GM12878 (cell line): ENCODE results near the gene LACRT.
A peak's percentile ranks its signal among the peaks of the same experiment; 100 is the strongest.

ENCODE experiments used
- CTCF ChIP-seq, 3 experiments: IDR thresholded peaks in 2 of 3; conservative IDR thresholded peaks in 1 of 3; 2 replicates each; pipeline ENCODE4 v1.5.1; 2011; ENCODE audit warnings: low read depth in 3 of 3, low read length in 3 of 3, mild to moderate bottlenecking in 3 of 3, control low read depth in 2 of 3, moderate library complexity in 2 of 3, inconsistent platforms in 1 of 3, mixed read lengths in 1 of 3; ENCODE audit not compliant: control insufficient read depth in 2 of 3, insufficient read depth in 1 of 3; ENCODE audit errors: extremely low read depth in 1 of 3
- CUX1 ChIP-seq: IDR thresholded peaks from 2 replicates; pipeline ENCODE4 v1.6.1; 2012; ENCODE audit warnings: improper control_type of control experiment, low read depth, low read length; ENCODE audit not compliant: insufficient replicate concordance
- DPF2 ChIP-seq: fragments of 450-650 bp; IDR thresholded peaks from 2 replicates; pipeline ENCODE4 v1.6.1; 2017; ENCODE audit warnings: mild to moderate bottlenecking
- FOXM1 ChIP-seq: IDR thresholded peaks from 2 replicates; pipeline ENCODE4 v1.6.1; 2012; ENCODE audit warnings: low read depth, mild to moderate bottlenecking, inconsistent platforms, low read length, moderate library complexity
- GABPA ChIP-seq: IDR thresholded peaks from 2 replicates; pipeline ENCODE4 v1.6.1; 2014; ENCODE audit warnings: antibody characterized with exemption, low read depth, mild to moderate bottlenecking, inconsistent platforms
- HCFC1 ChIP-seq: fragments of 150-350 bp; IDR thresholded peaks from 2 replicates; pipeline ENCODE4 v1.6.1; 2014; ENCODE audit warnings: low read length
- MYC ChIP-seq: IDR thresholded peaks from 2 replicates; pipeline ENCODE4 v1.6.1; 2011; ENCODE audit warnings: mild to moderate bottlenecking, low read length, moderate library complexity, inconsistent platforms; ENCODE audit not compliant: insufficient read depth, insufficient replicate concordance, insufficient read length, severe bottlenecking
- NFIC ChIP-seq: IDR thresholded peaks from 2 replicates; pipeline ENCODE4 v1.6.1; 2012; ENCODE audit warnings: low read depth, mild to moderate bottlenecking, inconsistent platforms, low read length, moderate library complexity
- NFYA ChIP-seq: IDR thresholded peaks from 2 replicates; pipeline ENCODE4 v1.6.1; 2011; ENCODE audit warnings: low read depth, mild to moderate bottlenecking, low read length, improper control_type of control experiment, borderline replicate concordance
- SMC3 ChIP-seq: IDR thresholded peaks from 2 replicates; pipeline ENCODE4 v1.6.1; 2011; ENCODE audit warnings: low read length, improper control_type of control experiment, borderline replicate concordance
- TCF7 ChIP-seq: IDR thresholded peaks from 2 replicates; pipeline ENCODE4 v1.6.1; 2014; ENCODE audit warnings: antibody characterized with exemption, borderline replicate concordance
- ZBTB33 ChIP-seq: fragments of 450-650 bp; IDR thresholded peaks from 2 replicates; pipeline ENCODE4 v1.6.1; 2017; ENCODE audit warnings: mild to moderate bottlenecking
- ZNF24 ChIP-seq: fragments of 450-650 bp; IDR thresholded peaks from 2 replicates; pipeline ENCODE4 v1.6.1; 2017; ENCODE audit warnings: antibody characterized with exemption, mild to moderate bottlenecking

GRCh38 chr12:54603173-54603814 is 31.4 kb downstream of the LACRT start:
- TF ChIP-seq CTCF (IDR thresholded peaks at IDR 0.05 in 2 of 3, conservative IDR thresholded peaks at IDR 0.05 in 1 of 3; ENCODE audit: control insufficient read depth in 2 of 3, extremely low read depth in 1 of 3, insufficient read depth in 1 of 3, low read depth in 3 of 3, low read length in 3 of 3), result peak; percentile 81 to 92 (median 84)
- no peak for TF ChIP-seq MYC
- TF ChIP-seq GABPA, result no peak
- no peak for TF ChIP-seq DPF2
- TF ChIP-seq ZBTB33, result no peak
- TF ChIP-seq NFYA, result no peak
- no peak for TF ChIP-seq NFIC
- no peak for TF ChIP-seq HCFC1
- TF ChIP-seq CUX1, result no peak
- no peak for TF ChIP-seq TCF7
- TF ChIP-seq SMC3, result no peak
- TF ChIP-seq FOXM1, result no peak
- TF ChIP-seq ZNF24, result no peak
